Stimulated activated naive CD4-positive, alpha-beta T cell (primary cell): ENCODE measurements around the gene PPP2R2D.
A peak's percentile ranks its signal among the peaks of the same experiment; 100 is the strongest.
"Not testable (repeated sequence)": the region's sequence is repeated elsewhere in the genome, so short reads cannot be mapped to it uniquely, and the experiment has no call there.

Source experiments
- DNase-seq, 6 experiments: peaks; one replicate each; lab custom pipeline; 2025; lab: John Stamatoyannopoulos, UW

The PPP2R2D gene

DNA sequence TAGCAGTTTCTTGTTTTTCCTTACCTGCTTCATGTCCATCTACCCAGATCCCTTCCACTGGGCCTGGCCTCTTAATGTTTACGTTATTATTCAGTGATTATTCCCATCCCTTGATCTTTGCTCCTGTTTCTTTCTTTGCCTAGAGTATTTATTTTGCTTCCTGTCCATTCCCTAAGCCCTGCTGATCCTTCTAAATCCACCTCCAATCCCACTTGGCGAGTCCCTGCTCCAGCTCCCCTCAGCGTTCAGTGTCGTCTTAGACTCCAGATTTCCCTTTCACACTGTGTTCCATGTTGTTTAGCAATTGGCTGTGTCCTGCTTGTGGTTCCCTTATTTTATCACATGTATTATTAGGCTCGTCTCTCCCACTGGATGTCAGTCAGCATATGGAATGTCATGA, 7.3 kb downstream of the PPP2R2D start:
- no peak for DNase-seq

DNA sequence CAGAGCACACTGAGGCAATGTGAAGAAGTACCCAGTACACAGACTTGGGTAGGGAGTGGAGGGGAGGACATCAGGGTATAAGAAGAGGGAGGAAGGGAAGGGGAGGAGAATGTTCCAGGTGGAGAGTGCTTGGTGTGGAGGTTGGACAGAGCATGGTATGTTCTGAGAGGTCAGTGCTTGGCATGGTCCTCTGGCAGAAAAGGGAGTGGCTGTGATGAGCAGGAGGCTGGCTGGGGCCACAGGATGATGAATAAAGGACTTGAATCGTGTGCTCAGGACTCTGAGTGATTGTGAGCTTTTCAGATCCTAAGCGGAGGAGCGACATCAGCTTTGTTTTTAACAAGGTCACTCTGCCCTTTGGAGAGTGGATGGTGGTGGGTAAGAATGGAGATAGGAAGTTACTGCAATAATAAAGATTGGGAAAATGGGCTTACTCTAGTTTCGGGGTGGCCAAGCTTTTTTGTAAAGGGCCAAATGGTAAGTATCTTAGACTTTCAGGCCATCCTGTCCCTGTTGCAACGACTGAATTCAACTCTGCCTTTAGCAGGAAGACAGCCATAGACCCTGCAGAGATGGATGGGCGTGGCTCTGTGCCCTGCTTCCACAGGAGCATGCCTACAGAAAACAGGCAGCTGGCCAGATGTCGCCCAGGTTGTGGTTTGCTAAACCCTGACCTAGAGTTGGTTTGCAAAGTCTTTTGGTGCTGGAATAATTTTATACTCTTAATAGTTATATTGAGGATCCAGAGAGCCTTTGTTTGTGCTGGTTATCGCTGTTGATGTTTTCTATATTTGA, 8.4 kb downstream of the PPP2R2D start:
- DNase-seq = peak in 1 of 6 experiments; percentile 10

DNA sequence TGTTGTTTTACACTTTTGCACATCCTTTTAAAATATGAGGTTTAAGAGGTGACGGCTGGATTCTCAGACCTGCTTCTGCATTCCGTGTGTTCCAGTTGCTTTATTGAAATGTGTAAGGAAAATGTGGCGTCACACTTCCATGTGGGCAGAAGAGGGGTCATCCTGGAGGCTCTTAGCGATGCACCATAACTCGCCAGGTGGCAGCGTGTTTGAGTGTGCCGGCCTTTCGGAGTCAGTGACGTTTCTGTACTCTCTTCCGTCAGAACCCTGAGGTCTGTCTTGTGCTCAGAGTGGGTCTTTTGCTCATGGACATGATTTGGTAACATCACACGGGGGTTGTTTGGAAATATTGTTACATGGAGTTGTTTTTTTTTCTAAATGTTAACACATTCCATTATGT, 9.1 kb downstream of the PPP2R2D start:
- DNase-seq = no peak

DNA sequence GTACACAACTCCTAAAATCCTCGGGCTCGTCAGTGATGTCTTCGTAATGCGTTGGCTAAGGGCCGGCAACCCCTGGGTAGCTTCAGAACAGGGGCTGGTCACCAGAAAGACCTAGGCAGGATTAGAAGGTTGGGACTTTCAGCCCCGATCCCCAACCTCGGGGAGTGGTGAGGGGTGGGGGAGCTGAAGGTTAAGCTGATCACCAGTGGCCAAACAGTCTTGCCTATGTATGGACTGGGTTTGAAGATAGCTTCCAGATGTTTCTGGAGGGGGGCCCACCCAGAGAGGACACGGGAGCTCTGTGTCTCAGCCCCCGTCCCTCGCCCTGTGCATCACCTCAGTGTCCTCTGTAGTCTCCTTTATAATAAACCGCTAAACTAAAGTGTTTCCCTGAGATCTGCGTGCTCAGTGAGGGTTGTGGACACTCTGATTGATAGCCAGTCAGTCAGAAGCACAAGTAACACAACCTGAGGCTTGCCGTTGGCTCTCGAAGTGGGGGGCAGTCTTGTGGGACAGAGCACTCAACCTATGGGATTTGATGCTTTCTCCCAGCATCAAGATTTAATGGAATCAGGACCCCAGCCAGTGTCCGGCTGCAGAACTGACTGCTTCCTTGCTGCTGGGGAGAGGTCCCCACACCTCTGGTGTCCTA, 10.0 kb downstream of the PPP2R2D start:
- no peak for DNase-seq

DNA sequence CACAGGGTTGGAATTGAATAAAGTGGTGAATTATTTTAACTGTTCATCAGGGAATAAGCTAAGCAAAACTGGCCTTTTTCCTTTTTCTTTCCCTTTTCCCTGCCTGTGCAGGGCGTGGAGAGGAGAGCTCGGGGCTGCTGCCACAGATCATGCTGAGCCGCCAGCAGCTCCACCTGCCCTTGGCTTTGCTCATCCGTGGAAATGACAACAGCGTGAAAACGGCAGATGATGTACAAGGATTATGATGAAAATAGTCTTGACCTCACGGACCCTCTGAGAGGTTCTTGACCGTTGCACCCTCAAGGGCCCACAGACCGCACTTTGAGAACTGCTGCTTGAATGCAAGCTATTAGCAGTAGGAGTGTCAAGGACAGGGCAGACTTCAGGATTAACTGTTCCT, 10.6 kb downstream of the PPP2R2D start:
- DNase-seq = no peak

DNA sequence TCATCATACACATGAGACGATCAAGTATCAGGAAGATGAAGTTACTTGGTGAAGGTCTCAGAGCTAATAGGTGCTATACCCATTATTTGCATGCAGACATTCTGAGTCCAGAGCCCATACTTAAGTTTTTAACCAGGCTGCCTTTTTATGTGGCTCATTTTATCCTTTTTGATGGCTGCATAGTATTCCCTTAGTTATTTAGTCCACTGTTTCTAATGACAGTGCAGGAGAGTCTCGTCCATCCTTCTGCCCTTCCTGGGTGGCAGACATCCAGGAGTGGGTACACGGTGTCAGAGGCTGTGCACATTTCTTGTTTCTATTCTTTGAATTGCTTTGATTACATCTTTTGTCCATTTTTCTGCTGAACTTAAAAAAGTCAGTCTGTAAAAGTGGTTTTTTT, 11.8 kb downstream of the PPP2R2D start:
- no peak for DNase-seq

DNA sequence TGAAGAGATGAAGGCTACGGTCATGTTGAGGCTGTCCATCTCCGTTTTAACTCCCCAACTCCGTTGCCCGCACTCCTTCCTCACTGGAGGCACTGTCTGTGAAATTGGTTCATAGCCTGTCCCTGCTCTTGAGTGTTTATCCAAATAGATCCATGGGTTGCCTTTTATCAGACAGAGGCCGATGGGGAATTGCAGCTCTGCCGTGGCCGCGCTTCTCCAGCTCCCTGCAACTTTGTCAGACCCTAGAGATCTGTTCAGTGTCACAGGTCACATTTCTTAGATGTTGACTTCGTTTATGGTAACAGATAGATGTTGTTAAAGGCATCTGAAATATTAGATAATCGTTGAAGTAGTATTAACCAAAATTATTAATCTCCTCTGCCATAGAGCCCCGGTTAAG, 14.7 kb downstream of the PPP2R2D start:
- DNase-seq = no peak

DNA sequence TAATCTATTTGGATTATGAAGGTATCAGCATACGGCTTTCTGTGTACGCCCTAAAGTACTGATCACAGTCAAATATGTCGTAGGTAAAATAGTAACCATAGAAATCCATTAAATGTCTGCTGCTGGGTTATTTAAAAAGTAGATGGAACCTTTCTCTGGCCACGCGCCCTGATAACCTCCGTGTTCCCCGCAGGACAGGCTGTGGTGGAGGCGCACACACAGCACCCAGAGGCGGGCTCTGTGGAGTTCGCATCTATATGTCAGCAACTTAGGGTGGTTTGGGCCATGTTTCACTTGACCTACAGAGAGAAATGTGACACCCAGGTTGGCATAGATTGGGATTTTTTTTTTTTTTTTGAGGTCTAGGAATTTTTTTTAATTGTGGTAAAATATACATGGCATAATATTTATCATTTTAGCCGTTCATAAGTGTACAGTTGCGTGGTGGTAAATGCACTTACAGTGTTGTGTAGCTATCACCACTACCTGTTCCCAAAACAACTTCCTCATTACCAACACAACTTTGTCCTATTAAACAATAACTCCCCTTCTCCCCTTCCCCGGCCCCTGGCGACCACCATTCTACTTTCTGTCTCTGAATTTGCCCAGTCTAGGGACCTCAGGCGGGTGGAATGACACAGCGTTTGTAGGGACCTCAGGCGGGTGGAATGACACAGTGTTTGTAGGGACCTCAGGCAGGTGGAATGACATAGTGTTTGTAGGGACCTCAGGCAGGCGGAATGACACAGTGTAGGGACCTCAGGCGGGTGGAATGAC, 15.4 kb downstream of the PPP2R2D start:
- DNase-seq = no peak

DNA sequence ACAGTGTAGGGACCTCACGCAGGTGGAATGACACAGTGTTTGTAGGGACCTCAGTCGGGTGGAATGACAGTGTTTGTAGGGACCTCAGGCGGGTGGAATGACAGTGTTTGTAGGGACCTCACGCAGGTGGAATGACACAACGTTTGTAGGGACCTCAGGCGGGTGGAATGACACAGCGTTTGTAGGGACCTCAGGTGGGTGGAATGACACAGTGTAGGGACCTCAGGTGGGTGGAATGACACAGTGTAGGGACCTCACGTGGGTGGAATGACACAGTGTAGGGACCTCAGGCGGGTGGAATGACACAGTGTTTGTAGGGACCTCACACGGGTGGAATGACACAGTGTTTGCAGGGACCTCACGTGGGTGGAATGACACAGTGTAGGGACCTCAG, 16.0 kb downstream of the PPP2R2D start:
- DNase-seq = not testable (repeated sequence)

DNA sequence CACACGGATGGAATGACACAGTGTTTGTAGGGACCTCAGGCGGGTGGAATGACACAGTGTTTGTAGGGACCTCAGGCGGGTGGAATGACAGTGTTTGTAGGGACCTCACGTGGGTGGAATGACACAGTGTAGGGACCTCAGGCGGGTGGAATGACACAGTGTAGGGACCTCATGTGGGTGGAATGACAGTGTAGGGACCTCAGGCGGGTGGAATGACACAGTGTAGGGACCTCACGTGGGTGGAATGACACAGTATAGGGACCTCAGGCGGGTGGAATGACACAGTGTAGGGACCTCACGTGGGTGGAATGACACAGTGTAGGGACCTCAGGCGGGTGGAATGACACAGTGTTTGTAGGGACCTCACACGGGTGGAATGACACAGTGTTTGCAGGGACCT, 16.7 kb downstream of the PPP2R2D start:
- DNase-seq = not testable (repeated sequence)

DNA sequence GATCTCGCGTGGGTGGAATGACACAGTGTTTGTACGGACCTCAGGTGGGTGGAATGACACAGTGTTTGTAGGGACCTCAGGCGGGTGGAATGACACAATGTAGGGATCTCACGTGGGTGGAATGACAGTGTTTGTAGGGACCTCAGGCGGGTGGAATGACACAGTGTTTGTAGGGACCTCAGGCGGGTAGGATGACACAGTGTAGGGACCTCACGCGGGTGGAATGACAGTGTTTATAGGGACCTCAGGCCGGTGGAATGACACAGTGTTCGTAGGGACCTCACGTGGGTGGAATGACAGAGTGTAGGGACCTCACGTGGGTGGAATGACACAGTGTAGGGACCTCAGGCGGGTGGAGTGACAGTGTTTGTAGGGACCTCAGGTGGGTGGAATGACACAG, 18.7 kb downstream of the PPP2R2D start:
- not testable (repeated sequence) for DNase-seq

DNA sequence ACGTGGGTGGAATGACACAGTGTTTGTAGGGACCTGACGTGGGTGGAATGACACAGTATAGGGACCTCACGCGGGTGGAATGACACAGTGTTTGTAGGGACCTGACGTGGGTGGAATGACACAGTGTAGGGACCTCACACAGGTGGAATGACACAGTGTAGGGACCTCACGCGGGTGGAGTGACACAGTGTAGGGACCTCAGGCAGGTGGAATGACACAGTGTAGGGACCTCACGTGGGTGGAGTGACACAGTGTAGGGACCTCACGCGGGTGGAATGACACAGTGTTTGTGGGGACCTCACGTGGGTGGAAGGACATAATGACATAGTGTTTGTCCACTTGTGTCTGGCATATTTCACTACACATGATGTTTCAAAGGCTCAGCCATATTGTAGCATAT, 19.3 kb downstream of the PPP2R2D start:
- DNase-seq = no peak

DNA sequence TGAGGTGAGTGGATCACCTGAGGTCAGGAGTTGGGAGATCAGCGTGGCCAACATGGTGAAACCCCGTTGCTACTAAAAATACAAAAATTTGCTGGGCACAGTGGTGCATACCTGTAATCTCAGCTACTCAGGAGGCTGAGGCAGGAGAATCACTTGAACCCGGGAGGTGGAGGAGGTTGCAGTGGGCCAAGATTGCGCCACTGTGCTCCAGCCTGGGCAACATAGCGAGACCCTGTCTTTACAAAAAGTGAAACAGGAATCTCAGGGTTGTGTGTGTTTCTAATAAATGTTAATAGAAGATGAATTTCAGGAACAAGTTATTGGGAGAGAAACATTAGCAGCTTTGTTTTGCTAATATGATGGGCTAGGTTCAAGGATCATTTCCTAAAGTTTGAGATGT, 19.9 kb downstream of the PPP2R2D start:
- DNase-seq = no peak

DNA sequence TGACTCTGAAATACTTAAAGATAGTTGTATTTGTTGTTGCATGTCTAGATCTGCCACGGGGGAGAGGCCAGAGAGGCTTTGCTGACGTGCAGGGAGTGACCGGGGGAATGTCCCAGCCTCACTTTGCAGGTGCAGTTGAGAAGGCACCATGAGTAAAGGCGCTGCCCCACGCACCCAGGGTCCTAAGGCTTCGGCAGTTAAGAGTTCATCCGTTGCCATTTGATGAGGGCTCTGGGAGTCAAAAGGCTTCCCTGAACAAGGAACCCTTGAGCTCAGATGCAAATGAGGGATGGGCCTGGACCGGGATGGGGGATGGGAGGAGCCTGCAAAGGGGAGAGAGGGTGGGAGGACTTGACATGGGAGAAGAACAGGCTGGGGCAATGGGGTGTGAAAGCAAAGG, 20.4 kb downstream of the PPP2R2D start:
- no peak for DNase-seq

DNA sequence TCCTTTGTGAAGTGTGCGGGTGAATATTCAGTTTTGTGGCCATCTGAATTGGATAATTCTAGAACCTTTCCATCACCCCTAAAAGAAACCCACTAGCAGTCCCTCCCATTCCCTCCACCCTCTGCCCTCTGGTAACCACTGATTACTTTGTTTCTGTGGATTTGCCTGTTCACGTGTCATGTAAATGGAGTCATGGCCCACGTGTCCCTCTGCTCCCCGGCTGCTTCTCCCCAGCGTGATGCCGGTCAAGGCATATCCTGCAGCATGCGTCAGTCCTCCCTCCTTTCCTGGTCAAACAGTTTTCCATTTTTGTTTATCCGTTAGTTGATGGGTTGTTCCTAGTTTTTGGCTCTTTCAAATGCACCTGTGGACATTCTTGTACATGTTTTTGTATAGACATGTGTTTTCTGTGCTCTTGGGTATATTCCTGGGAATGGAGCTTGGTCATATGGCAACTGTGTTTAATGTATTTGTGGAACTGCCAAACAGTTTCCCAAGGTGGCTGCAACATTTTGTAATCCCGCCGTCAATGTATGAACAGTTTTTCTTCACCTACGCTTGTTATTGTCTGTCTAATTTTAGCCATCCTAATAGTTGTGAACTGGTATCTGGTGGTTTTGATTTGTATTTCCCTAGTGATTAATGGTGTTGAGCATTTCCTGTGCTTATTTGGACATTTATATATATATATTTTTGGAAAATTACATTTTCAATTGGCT, 22.4 kb downstream of the PPP2R2D start:
- no peak for DNase-seq

DNA sequence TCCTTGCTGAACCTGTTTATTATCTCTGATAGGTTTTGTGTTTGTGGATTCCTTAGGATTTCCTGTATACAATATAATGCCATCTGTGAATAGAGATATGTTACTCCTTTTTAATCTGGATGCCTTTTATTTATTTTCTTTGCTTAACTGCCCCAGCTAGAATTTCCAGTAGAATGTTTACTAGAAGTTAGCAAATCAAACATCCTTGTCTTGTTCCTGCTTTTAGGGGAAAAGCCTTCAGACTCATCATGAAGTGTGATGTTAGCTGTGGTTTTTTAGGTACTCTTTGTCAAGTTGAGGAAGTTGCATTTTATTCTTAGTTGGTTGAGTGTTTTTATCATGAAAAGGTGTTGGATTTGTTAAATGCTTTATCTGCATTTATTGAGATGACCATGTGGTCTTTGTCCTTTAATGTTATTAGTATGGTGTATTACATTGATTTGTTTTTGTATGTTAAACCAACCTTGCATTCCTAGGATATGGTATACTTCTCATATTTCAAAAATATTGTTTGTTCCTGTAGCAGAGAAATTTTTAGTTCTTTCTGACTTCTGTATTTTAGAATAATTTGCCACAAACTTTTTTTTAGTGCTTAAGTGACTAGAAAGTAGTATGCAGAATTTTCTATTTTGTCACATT, 24.3 kb downstream of the PPP2R2D start:
- no peak for DNase-seq

DNA sequence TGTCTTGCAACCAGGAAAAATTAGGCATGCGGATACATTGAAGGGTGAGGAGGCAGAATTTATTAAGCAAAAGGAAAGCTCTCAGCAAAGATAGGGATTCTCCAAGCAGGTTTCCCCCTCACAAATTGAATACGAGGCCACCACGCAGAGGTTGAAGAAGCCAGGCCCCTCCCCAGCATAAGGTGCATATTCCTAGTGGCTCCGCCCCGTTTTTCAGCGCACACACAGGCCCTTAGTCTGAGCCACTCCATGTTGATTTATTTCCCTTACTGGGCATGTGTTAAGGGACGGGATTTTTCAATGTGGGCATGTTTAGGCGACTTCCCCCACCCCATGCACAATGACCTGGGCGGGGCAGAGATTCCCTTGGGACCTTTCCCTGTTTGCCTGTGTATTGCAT, 24.9 kb downstream of the PPP2R2D start:
- DNase-seq = no peak

DNA sequence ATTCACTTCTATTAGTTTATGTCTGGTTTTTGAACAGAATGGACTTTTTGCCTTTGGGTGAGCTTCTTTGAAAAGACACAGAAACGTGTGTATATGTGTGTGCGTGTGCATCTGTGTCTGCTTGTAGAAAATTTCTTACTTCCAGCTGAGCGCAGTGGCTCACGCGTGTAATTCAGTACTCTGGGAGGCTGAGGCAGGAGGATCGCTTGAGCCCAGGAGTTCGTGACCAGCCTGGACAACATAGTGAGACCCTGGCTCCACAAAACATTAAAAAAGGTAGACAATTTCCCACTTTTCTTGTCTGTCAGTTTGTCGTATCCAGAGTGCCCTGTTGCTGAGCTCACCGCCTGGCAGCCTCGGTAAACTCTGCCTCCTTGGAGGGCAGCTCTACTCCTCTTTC, 25.4 kb downstream of the PPP2R2D start:
- no peak for DNase-seq

DNA sequence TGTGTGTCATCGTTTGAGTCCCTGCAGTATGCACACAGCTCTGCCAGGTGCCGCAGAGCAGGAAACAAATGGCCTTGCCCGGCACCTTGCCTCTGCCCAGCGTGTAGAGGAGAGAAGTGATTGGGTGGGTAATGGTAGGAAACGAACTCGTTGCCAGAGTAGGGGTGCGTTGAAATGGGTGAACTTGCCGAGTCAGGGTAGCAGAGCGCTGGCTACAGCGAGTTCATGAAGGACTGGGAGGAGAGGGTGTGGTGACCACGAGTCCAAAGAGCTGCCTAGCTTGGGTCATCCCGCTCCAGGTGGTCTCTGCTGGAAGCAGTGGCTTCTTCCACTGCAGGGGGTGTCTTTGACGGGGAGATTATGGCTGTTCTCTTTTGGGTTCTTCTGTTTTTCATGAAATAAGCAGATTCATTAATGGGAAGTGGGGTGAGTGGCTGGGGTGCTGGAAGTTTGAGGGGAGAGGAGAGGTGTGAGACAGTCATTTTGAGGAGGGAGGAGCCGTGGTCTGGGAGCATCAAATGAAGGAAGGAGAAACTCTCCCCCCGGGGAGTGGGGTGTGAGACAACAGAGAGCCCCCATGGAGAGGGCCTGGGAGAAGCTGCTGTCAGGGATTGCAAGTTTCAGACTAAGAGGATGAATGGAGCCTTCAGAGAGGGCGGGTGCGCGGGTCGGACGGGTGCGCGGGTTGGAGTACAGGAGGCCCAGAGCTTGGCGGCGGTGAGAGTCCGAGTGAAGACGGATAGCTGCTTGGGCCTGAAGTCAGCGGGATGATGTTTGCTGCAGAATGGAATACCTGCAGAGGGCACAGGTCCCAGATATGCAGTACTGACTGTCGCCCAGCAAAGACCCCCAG, 26.2 kb downstream of the PPP2R2D start:
- no peak for DNase-seq

DNA sequence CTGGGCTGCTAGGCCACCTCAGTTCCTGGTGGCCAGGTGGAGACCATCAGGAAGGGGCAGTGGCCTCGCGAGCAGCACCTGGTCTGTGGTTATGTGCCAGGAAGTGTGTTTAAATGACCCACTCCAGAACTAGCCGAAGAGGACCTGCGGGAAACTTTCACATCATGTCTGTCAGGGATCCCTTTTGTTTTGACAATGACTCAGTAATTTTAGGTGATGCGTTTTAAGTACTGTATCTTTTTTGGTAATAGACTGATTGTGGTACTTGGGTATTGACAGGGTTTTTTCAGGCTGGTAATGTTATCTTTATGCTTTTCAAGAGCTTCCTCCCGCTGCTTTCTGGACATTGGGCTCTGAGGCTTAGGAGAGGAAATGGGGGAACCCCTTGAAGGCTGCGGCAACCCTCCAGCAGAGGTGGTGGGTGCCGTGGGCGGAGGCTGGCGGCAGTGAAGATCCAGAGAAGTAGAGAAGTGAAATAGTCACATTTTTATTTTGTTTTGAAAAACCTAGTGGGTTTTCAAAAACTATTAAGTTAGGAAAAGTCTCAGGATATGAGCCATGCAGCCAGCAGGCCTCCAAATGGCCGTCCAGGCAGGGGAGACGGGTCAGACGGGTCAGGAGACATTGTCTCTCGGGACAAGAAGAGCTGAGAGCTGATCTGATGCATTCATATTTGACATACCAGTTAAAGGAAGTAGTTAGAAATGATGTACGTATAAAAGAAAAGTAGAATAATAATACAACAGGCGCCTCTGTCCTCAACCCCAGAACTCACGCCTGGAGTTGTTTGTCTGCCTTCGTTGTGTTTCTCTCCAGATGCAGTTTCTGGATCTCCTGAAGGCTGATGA, 27.7 kb downstream of the PPP2R2D start:
- DNase-seq = peak in 2 of 6 experiments; percentile 14 to 19
